Prostate gland (tissue), 2 donors: ENCODE data around the gene CRMP1. TPM values are rescaled to one million over a fixed set of nuclear protein-coding genes. Genes with fewer than 3 reads are reported as not detected.

Source experiments
- DNase-seq: peaks from one replicate; pipeline ENCODE4 v3.0.0-alpha.2; 2019; ENCODE audit warnings: low spot score
- H3K27ac ChIP-seq, 2 donors: fragments of 200-600 bp; sonication (generic); 2 replicates each; pipeline ENCODE4 v1.5.1; 2017 to 2019
- H3K27me3 ChIP-seq: fragments of 200-600 bp; sonication (generic); replicated peaks from 2 replicates; pipeline ENCODE4 v1.5.1; 2019; ENCODE audit not compliant: insufficient read depth
- H3K36me3 ChIP-seq, 2 donors: fragments of 200-600 bp; sonication (generic); 1 replicate in 1 of 2; 2 replicates in 1 of 2; pipeline versions ENCODE4 v1.5.1 to v1.8.1; 2017 to 2019
- H3K4me1 ChIP-seq: fragments of 200-600 bp; sonication (generic); replicated peaks from 2 replicates; pipeline ENCODE4 v1.5.1; 2019
- H3K4me3 ChIP-seq, 2 donors: fragments of 200-600 bp; sonication (generic); 2 replicates each; pipeline ENCODE4 v1.5.1; 2017 to 2019
- H3K9me3 ChIP-seq: fragments of 200-600 bp; sonication (generic); 2 replicates; pipeline ENCODE4 v1.5.1; 2017
- POLR2A ChIP-seq: fragments of 450-650 bp; IDR thresholded peaks from one replicate; pipeline ENCODE4 v1.6.1; 2016; ENCODE audit warnings: antibody characterized with exemption, mild to moderate bottlenecking
- POLR2AphosphoS5 ChIP-seq: sonication (generic); formaldehyde crosslinking; IDR thresholded peaks from one replicate; pipeline ENCODE4 v1.6.1; 2017; ENCODE audit warnings: antibody characterized with exemption
- WGBS: methylation state at CpG from one replicate; pipeline ENCODE4 v1.1.5; 2018; 5-methylcytosine and 5-hydroxymethylcytosine counted together
- intact Hi-C: fragments of 100-400 bp; cut with DNase I; formaldehyde crosslinking; loops from one replicate; pipeline ENCODE4 v1.14.2; 2022
- total RNA-seq, 2 donors: library from RNA; depleted of rRNA; stranded (reverse); fragments of >200 nt; gene quantifications; one replicate each; pipeline ENCODE4 v1.1.0, GENCODE V29; 2016
- TF ChIP-seq, protein P1 (sequence below), 4 experiments: fragments of 200-600 bp in 2 of 4; fragments of 450-650 bp in 2 of 4; sonication (generic) in 2 of 4; IDR thresholded peaks; 1 replicate in 3 of 4; 2 replicates in 1 of 4; pipeline ENCODE4 v1.5.1; 2016 to 2019; ENCODE audit warnings: antibody characterized with exemption in 4 of 4, mild to moderate bottlenecking in 2 of 4, moderate library complexity in 2 of 4

CRMP1 gene
- total RNA-seq, 2 donors from 2014 or later, result 1.4 to 6.0 TPM

DNA sequence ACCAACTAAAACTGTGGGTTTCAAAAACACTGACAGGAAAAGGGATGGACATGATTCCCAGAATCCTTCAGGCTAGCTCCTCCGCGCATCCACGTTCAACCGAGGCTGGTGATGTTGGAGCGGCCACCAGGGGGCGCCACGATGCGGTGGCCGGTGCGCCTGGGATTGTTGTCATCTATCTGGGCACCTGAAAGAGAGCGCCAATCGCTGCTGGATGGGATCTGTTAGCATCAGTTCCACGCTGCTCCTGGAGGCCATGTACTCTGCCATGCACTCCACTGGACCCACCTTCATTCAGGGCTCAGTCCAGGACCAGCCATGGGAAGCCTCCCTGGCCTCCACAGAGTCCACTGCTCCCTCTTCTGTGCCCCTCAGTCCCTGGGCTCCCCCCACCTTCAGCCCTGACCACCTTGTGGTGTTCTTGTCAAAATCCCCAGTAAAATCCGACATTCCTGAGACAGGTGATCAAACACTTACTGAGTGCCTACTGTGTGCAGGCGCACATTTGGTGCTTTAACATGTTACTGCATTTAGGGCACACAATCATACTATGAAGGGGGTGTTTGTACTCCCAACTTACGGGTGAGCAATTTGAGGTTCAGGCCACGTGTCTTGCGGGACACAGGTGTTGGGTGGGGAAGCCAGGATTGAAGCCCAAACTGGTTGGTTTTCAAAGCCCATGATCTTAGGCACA, 71.1 kb downstream of the CRMP1 start:
- Histone ChIP-seq H3K36me3 (no peaks in the 10 kb centered on the region), H3K27ac (no peak overlapping the region), H3K9me3 (no peaks in the 10 kb centered on the region), H3K27me3 (no peaks in the 10 kb centered on the region), H3K4me3 (no peak overlapping the region), H3K4me1 (no peaks in the 10 kb centered on the region)
- 72% methylated on average over 18 of the region's 18 CpGs for WGBS
- TF ChIP-seq POLR2A, result no peak
- TF ChIP-seq, protein P1, sequence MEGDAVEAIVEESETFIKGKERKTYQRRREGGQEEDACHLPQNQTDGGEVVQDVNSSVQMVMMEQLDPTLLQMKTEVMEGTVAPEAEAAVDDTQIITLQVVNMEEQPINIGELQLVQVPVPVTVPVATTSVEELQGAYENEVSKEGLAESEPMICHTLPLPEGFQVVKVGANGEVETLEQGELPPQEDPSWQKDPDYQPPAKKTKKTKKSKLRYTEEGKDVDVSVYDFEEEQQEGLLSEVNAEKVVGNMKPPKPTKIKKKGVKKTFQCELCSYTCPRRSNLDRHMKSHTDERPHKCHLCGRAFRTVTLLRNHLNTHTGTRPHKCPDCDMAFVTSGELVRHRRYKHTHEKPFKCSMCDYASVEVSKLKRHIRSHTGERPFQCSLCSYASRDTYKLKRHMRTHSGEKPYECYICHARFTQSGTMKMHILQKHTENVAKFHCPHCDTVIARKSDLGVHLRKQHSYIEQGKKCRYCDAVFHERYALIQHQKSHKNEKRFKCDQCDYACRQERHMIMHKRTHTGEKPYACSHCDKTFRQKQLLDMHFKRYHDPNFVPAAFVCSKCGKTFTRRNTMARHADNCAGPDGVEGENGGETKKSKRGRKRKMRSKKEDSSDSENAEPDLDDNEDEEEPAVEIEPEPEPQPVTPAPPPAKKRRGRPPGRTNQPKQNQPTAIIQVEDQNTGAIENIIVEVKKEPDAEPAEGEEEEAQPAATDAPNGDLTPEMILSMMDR (IDR thresholded peaks at IDR 0.05), result peak in 2 of 4 experiments; percentile 23 to 45
- DNase-seq, result no peak
- intact Hi-C loops, result loop anchor here (2.0 kb wide), 1 partner anchor 159 kb away; no protein-coding TSS in a partner anchor

DNA sequence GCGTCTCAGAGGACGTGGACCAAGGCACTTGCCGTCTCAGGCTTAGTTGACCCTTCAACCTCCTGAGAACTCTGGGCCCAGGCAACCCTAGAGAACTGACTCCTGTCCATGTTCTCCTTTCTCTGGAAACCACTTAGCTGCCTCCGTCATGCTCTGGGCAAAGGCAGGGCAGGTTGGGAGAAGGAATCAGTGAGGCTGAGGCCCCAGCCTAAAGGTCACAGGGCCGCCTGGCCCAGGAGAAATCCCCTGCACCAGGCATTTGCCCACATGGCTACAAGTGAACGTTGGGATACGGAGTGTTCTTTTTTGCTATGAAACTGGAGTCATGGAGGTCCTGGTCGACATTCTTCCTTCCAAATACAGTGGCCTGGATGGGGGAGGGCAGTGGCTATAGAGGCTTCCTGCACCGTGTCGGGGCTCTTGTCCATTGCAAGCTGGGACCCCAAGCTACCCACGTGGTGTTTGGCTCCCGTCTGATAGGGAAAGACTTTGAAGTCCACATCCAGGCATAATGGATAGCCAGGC, 76.0 kb downstream of the CRMP1 start:
- H3K27ac ChIP-seq, result no peak overlapping the region
- DNase-seq, result no peak
- no peaks in the 10 kb centered on the region for H3K36me3 ChIP-seq
- TF ChIP-seq, protein P1 (IDR thresholded peaks at IDR 0.05), result no peak
- TF ChIP-seq POLR2A (no peak), POLR2AphosphoS5 (no peak)
- intact Hi-C loops, result loop anchor here (10.0 kb wide), 1 partner anchor 762 kb away; the partner anchor contains the start of gene STK32B
- WGBS, result 86% methylated on average over 12 of the region's 12 CpGs
- H3K4me1 ChIP-seq, result no peaks in the 10 kb centered on the region
- H3K9me3 ChIP-seq, result no peaks in the 10 kb centered on the region
- no peak overlapping the region for H3K4me3 ChIP-seq
- H3K27me3 ChIP-seq, result no peaks in the 10 kb centered on the region

DNA sequence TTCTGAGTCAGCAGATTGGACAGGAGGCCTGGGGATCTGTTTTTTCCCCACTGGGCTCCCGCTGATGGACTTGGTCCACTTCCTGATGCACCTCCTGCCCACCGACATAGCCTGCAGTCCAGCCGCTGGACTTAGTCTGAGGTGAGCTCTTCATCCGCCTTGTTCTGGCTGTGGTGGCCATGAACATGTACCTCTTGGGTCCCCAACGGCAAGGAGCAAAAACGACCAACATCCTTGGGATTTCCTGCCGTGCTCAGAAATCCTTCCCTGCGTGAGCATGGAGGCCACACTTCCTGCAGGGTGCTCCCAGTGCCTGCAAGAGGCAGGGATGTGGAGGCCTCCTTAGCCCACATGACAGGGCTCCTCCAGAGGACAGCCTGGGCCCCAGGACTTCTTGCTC, 76.8 kb downstream of the CRMP1 start:
- H3K27me3 ChIP-seq, result no peaks in the 10 kb centered on the region
- 93% methylated on average over 8 of the region's 8 CpGs for WGBS
- no peak overlapping the region for H3K4me3 ChIP-seq
- intact Hi-C loops, result loop anchor here (10.0 kb wide), 1 partner anchor 761 kb away; the partner anchor contains the start of gene STK32B
- H3K27ac ChIP-seq, result no peak overlapping the region
- H3K9me3 ChIP-seq, result no peaks in the 10 kb centered on the region
- no peak for DNase-seq
- no peaks in the 10 kb centered on the region for H3K4me1 ChIP-seq
- TF ChIP-seq, protein P1 (IDR thresholded peaks at IDR 0.05), result no peak
- TF ChIP-seq POLR2A (no peak), POLR2AphosphoS5 (no peak)
- H3K36me3 ChIP-seq, result no peaks in the 10 kb centered on the region

DNA sequence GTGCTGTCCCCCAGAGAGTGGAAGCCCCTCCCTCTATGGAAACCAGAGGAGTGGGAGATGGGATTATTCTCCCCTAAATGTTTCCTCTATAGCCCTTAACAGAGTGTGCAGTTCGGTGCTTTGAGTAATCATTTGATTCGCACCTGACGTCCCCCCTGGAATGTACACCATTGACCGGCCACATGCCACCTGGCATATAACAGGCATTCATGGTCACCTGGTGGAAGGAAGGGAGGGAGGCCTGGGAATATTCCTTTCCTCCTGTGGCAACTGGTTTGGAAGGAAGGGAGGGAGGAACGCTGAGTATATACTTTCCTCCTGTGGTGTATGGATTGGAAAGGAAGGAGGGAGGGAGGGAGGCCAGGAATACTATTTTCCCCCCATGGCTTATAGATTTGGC, 77.2 kb downstream of the CRMP1 start:
- H3K36me3 ChIP-seq, result peaks cover 0 to 2% of the 10 kb centered on the region in 2 donors
- no peak overlapping the region for H3K27ac ChIP-seq
- no peaks in the 10 kb centered on the region for H3K9me3 ChIP-seq
- no peak for DNase-seq
- H3K4me1 ChIP-seq, result no peaks in the 10 kb centered on the region
- H3K4me3 ChIP-seq, result no peak overlapping the region
- H3K27me3 ChIP-seq, result no peaks in the 10 kb centered on the region
- 80% methylated on average over 5 of the region's 5 CpGs for WGBS
- intact Hi-C loops, result loop anchor here (10.0 kb wide), 1 partner anchor 761 kb away; the partner anchor contains the start of gene STK32B
- TF ChIP-seq, protein P1 (IDR thresholded peaks at IDR 0.05), result no peak
- no peak for TF ChIP-seq POLR2AphosphoS5
- no peak for TF ChIP-seq POLR2A
